ENCODE results near the gene LYL1.
A peak's percentile ranks its signal among the peaks of the same experiment; 100 is the strongest.

The LYL1 gene

GRCh38 chr19:13130886-13131490 is 28.3 kb upstream of the LYL1 start:
- DNase-seq (ENCODE audit: insufficient read length, low spot score) (no peak), FAIRE-seq (no peak)
- TF ChIP-seq POU2F2 (IDR thresholded peaks at IDR 0.05; ENCODE audit: low read depth, low read length) = no peak

GRCh38 chr19:13129384-13129783 is 26.7 kb upstream of the LYL1 start:
- DNase-seq (ENCODE audit: insufficient read length, low spot score) (no peak), FAIRE-seq (no peak)
- TF ChIP-seq TAF1 (IDR thresholded peaks at IDR 0.05; ENCODE audit: low read depth, low read length) = no peak
- peak; percentile 33; the same call in 1 of the 2 replicates for TF ChIP-seq POLR2AphosphoS5 (IDR thresholded peaks at IDR 0.05; ENCODE audit: low read depth, low read length)

DNA sequence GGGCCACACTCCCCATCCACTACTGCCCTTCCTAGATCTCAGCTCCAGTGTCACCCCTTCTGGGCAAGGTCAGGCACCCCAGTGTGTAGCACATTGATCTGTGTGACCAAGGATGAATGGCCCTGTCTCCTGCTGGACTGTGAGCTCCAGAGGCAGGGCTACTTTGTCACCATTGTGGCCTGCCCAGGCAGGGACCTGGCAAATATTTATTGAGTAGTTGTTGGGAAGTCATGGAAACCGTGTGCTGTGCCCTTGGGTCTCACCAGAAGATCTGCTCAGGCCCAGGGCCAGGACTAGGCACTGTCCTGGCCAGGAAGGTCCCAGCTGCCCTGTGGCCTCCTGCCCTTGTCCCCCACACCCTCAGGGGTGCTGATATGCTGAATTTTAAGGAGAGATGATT is 25.9 kb upstream of the LYL1 start:
- FAIRE-seq (no peak), DNase-seq (ENCODE audit: insufficient read length, low spot score) (no peak)
- TF ChIP-seq TAF1 (IDR thresholded peaks at IDR 0.05; ENCODE audit: low read depth, low read length) = no peak
- no peak for TF ChIP-seq SPI1 (IDR thresholded peaks at IDR 0.05; ENCODE audit: low read depth, low read length)
- no peak for TF ChIP-seq POLR2A (IDR thresholded peaks at IDR 0.05; ENCODE audit: low read depth, low read length)
- no peak for TF ChIP-seq PAX5 (IDR thresholded peaks at IDR 0.05; ENCODE audit: insufficient read depth, low read length, severe bottlenecking)
- TF ChIP-seq POLR2AphosphoS5 (IDR thresholded peaks at IDR 0.05; ENCODE audit: low read depth, low read length) = no peak
- TF ChIP-seq POU2F2 (IDR thresholded peaks at IDR 0.05; ENCODE audit: low read depth, low read length) = no peak

- FAIRE-seq = no peak
- no peak for DNase-seq (ENCODE audit: insufficient read length, low spot score)
- TF ChIP-seq POLR2AphosphoS5 (IDR thresholded peaks at IDR 0.05; ENCODE audit: low read depth, low read length) (no peak), PAX5 (IDR thresholded peaks at IDR 0.05; ENCODE audit: insufficient read depth, low read length, severe bottlenecking) (no peak), POLR2A (IDR thresholded peaks at IDR 0.05; ENCODE audit: low read depth, low read length) (no peak), SPI1 (IDR thresholded peaks at IDR 0.05; ENCODE audit: low read depth, low read length) (no peak), POU2F2 (IDR thresholded peaks at IDR 0.05; ENCODE audit: low read depth, low read length) (no peak), TAF1 (IDR thresholded peaks at IDR 0.05; ENCODE audit: low read depth, low read length) (no peak)
Measured at GRCh38 chr19:13127811-13128575, 25.3 kb upstream of the LYL1 start.

- DNase-seq (ENCODE audit: insufficient read length, low spot score) (no peak), FAIRE-seq (no peak)
- no peak for TF ChIP-seq POU2F2 (IDR thresholded peaks at IDR 0.05; ENCODE audit: low read depth, low read length)
- TF ChIP-seq PAX5 (IDR thresholded peaks at IDR 0.05; ENCODE audit: insufficient read depth, low read length, severe bottlenecking) = no peak
- TF ChIP-seq POLR2A (IDR thresholded peaks at IDR 0.05; ENCODE audit: low read depth, low read length) = no peak
- no peak for TF ChIP-seq POLR2AphosphoS5 (IDR thresholded peaks at IDR 0.05; ENCODE audit: low read depth, low read length)
- TF ChIP-seq SPI1 (IDR thresholded peaks at IDR 0.05; ENCODE audit: low read depth, low read length) = no peak
- TF ChIP-seq TAF1 (IDR thresholded peaks at IDR 0.05; ENCODE audit: low read depth, low read length) = no peak
Measured at GRCh38 chr19:13127051-13127450, 24.4 kb upstream of the LYL1 start.

DNA sequence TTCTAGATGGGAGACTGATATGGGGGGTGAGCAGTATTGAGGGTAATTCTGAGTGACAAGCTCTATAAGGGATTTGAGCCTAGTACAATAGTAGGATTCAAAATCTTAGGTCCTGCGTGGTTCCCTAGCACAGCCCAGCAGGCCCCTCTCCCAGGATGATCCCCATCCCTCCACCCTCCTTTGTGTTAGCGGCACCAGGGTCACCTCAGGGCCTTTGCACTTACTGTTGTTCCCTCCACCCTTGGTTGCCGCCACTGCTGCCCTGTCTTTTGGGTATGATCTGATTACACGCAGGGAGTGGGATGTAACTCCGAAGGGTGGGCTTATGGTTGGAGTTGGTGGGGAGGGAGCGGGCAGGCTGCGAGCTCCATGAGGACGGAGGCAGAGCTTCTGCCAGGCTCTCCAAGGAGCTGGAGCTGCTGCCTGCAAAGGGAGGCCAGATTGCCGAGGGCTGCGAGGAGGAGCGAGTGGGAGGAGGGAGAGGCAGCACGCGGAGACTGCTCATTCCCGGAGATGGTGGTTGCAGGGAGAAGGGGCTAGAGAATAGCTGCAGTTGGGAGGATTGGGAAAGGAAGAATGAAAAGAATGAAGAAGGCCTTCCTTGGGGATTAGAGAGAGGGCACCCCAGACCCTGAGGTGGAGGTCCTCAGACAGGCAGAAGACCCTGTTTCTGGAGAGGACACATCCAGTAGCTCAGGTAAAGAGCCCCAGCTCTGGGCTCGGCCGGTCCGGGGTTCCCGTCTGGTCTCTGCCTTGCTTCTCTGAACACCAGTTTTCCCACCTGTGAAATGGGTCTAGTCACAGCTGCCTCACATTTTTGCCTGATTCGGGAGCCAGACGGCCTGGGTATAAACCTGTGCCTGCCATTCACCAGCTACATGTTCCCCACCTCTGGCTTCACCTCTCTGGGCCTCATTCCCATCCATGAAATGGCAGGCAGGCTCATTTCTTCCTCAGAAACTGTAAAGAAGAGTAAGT is 20.6 kb upstream of the LYL1 start:
- no peak for FAIRE-seq
- TF ChIP-seq POLR2A (IDR thresholded peaks at IDR 0.05; ENCODE audit: low read depth, low read length) (no peak), POLR2AphosphoS5 (IDR thresholded peaks at IDR 0.05; ENCODE audit: low read depth, low read length) (no peak), SPI1 (IDR thresholded peaks at IDR 0.05; ENCODE audit: low read depth, low read length) (no peak), TAF1 (IDR thresholded peaks at IDR 0.05; ENCODE audit: low read depth, low read length) (no peak), PAX5 (IDR thresholded peaks at IDR 0.05; ENCODE audit: insufficient read depth, low read length, severe bottlenecking) (no peak), POU2F2 (IDR thresholded peaks at IDR 0.05; ENCODE audit: low read depth, low read length) (no peak)
- DNase-seq (ENCODE audit: insufficient read length, low spot score) = no peak

DNA sequence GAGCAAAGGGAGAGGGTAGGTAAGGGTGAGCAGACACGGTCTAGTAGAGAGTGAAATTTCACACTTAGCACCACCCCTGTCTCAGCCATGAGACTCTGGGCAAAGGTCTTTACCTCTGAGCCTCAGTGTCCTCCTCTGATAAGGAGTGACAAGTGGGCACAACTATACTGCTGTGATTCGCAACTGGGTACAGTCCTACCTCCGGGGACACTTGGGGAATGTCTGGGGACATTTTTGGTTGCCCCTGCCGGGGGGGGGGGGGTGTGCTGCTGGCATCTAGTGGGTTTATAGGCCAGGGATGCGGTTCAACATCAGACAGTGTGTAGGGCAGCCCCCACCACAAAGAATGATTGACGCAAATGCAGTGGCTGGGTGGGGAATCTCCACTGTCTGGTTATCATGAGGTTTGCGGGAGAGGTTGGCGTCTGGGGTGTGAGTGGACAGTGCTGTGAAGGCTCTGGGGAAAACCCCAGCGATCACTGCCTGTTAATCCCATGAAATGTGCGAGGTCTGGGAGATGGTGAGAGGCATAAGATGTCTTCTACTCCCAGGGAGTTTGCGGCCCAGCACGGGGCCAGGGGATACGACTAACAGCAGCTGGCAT is 19.7 kb upstream of the LYL1 start:
- DNase-seq (ENCODE audit: insufficient read length, low spot score) (no peak), FAIRE-seq (no peak)
- TF ChIP-seq PAX5 (IDR thresholded peaks at IDR 0.05; ENCODE audit: insufficient read depth, low read length, severe bottlenecking) = no peak
- TF ChIP-seq POLR2AphosphoS5 (IDR thresholded peaks at IDR 0.05; ENCODE audit: low read depth, low read length) = 0 out of 2 replicates have a peak, but pooled peaks have one; percentile 8

GRCh38 chr19:13121551-13122274 is 19.1 kb upstream of the LYL1 start:
- DNase-seq (ENCODE audit: insufficient read length, low spot score) (no peak), FAIRE-seq (no peak)
- TF ChIP-seq TAF1 (IDR thresholded peaks at IDR 0.05; ENCODE audit: low read depth, low read length) (no peak), POU2F2 (IDR thresholded peaks at IDR 0.05; ENCODE audit: low read depth, low read length) (no peak), POLR2AphosphoS5 (IDR thresholded peaks at IDR 0.05; ENCODE audit: low read depth, low read length) (peak; percentile 10; the same call in 1 of the 2 replicates), POLR2A (IDR thresholded peaks at IDR 0.05; ENCODE audit: low read depth, low read length) (no peak), PAX5 (IDR thresholded peaks at IDR 0.05; ENCODE audit: insufficient read depth, low read length, severe bottlenecking) (no peak), SPI1 (IDR thresholded peaks at IDR 0.05; ENCODE audit: low read depth, low read length) (no peak)

DNA sequence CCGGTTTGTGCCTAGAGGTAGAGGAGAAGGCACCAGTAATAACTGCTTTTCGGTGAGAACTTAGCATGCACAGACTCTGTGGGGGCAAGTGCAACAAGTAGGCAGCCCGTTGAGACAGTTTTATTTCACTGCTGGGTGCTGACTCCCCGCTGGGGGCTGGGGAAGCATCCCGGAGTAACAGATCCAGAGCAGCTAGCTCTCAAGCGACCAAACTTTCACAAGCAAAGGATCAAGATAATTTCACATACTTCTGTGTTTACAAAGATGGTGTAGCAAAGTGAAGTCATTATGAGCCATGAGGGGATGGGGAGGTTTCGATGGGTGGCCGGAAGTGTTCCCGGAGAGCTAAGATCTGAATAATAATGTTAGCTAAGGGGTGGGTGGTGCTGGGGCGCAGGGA is 18.2 kb upstream of the LYL1 start:
- TF ChIP-seq POLR2A (IDR thresholded peaks at IDR 0.05; ENCODE audit: low read depth, low read length) = no peak
- no peak for TF ChIP-seq POU2F2 (IDR thresholded peaks at IDR 0.05; ENCODE audit: low read depth, low read length)
- no peak for TF ChIP-seq POLR2AphosphoS5 (IDR thresholded peaks at IDR 0.05; ENCODE audit: low read depth, low read length)
- no peak for TF ChIP-seq SPI1 (IDR thresholded peaks at IDR 0.05; ENCODE audit: low read depth, low read length)
- no peak for TF ChIP-seq PAX5 (IDR thresholded peaks at IDR 0.05; ENCODE audit: insufficient read depth, low read length, severe bottlenecking)
- TF ChIP-seq TAF1 (IDR thresholded peaks at IDR 0.05; ENCODE audit: low read depth, low read length) = no peak
- DNase-seq (ENCODE audit: insufficient read length, low spot score) = no peak
- FAIRE-seq = no peak

Measured in GM12891 (cell line).